ENCODE measurements around the gene SELENON. TPM values are rescaled to one million over a fixed set of nuclear protein-coding genes. Genes with fewer than 3 reads are reported as not detected.

SELENON gene
- total RNA-seq, 2 experiments from 2014 or later = 9.9 to 28.3 TPM

- Histone ChIP-seq H3K4me3 (ENCODE audit: low read depth, low read length, poor library complexity, severe bottlenecking) (no peak overlapping the region), H3K9me2 (ENCODE audit: insufficient read depth, low read length) (no peaks in the 10 kb centered on the region), H4K20me1 (ENCODE audit: insufficient read depth, low read length) (no peaks in the 10 kb centered on the region), H3K36me3 (ENCODE audit: insufficient read depth, low read length) (no peaks in the 10 kb centered on the region), H3K27ac (ENCODE audit: low read depth, low read length, poor library complexity, severe bottlenecking) (no peak overlapping the region), H3K79me2 (ENCODE audit: insufficient read depth, low read depth, low read length) (no peaks in the 10 kb centered on the region), H3K4me1 (ENCODE audit: insufficient read depth, low read length, poor library complexity, severe bottlenecking) (peaks cover 8% of the 10 kb centered on the region), H3K9me3 (ENCODE audit: low read length) (no peaks in the 10 kb centered on the region), H2AFZ (ENCODE audit: low read length) (no peak overlapping the region), H3K4me2 (ENCODE audit: low read length) (no peak overlapping the region)
- CTCF ChIA-PET (ENCODE audit: unreplicated experiment) = no interaction called here
- no peak for TF ChIP-seq CTCF (conservative IDR thresholded peaks at IDR 0.05; ENCODE audit: low read length)
- TF ChIP-seq EZH2phosphoT487 (IDR thresholded peaks at IDR 0.05; ENCODE audit: borderline replicate concordance, low read depth, low read length) = no peak
- no TSS peak for BruUV-seq (replicated peaks)
- POLR2A ChIA-PET = no interaction called here
- intact Hi-C loops (cut with micrococcal nuclease; ENCODE audit: unreplicated experiment) = no loop called here
- no peak for DNase-seq (ENCODE audit: low spot score)
These were observed 33.1 kb upstream of the SELENON start for GRCh38 chr1:25766721-25767436.

GRCh38 chr1:25767437-25767770, 32.6 kb upstream of the SELENON start:
- H3K9me2 ChIP-seq (ENCODE audit: insufficient read depth, low read length) = no peaks in the 10 kb centered on the region
- H2AFZ ChIP-seq (ENCODE audit: low read length) = no peak overlapping the region
- H3K4me2 ChIP-seq (ENCODE audit: low read length) = no peak overlapping the region
- no TSS peak for BruUV-seq (replicated peaks)
- TF ChIP-seq CTCF (conservative IDR thresholded peaks at IDR 0.05; ENCODE audit: low read length) (no peak), EZH2phosphoT487 (IDR thresholded peaks at IDR 0.05; ENCODE audit: borderline replicate concordance, low read depth, low read length) (no peak)
- CTCF ChIA-PET (ENCODE audit: unreplicated experiment) = no interaction called here
- H3K27ac ChIP-seq (ENCODE audit: low read depth, low read length, poor library complexity, severe bottlenecking) = no peak overlapping the region
- intact Hi-C loops (cut with micrococcal nuclease; ENCODE audit: unreplicated experiment) = no loop called here
- no peak for DNase-seq (ENCODE audit: low spot score)
- no peaks in the 10 kb centered on the region for H3K79me2 ChIP-seq (ENCODE audit: insufficient read depth, low read depth, low read length)
- no peak overlapping the region for H3K4me3 ChIP-seq (ENCODE audit: low read depth, low read length, poor library complexity, severe bottlenecking)
- no peaks in the 10 kb centered on the region for H3K36me3 ChIP-seq (ENCODE audit: insufficient read depth, low read length)
- H4K20me1 ChIP-seq (ENCODE audit: insufficient read depth, low read length) = no peaks in the 10 kb centered on the region
- POLR2A ChIA-PET = no interaction called here
- H3K4me1 ChIP-seq (ENCODE audit: insufficient read depth, low read length, poor library complexity, severe bottlenecking) = peaks cover 11% of the 10 kb centered on the region
- H3K9me3 ChIP-seq (ENCODE audit: low read length) = no peaks in the 10 kb centered on the region

- Histone ChIP-seq H3K4me3 (ENCODE audit: low read depth, low read length, poor library complexity, severe bottlenecking) (no peak overlapping the region), H3K4me1 (ENCODE audit: insufficient read depth, low read length, poor library complexity, severe bottlenecking) (peaks cover 16% of the 10 kb centered on the region), H3K9me3 (ENCODE audit: low read length) (no peaks in the 10 kb centered on the region), H3K27ac (ENCODE audit: low read depth, low read length, poor library complexity, severe bottlenecking) (no peak overlapping the region), H3K36me3 (ENCODE audit: insufficient read depth, low read length) (no peaks in the 10 kb centered on the region), H2AFZ (ENCODE audit: low read length) (no peak overlapping the region), H3K79me2 (ENCODE audit: insufficient read depth, low read depth, low read length) (no peaks in the 10 kb centered on the region), H4K20me1 (ENCODE audit: insufficient read depth, low read length) (no peaks in the 10 kb centered on the region), H3K9me2 (ENCODE audit: insufficient read depth, low read length) (no peaks in the 10 kb centered on the region), H3K4me2 (ENCODE audit: low read length) (no peak overlapping the region)
- CTCF ChIA-PET (ENCODE audit: unreplicated experiment) = no interaction called here
- DNase-seq (ENCODE audit: low spot score) = no peak
- intact Hi-C loops (cut with micrococcal nuclease; ENCODE audit: unreplicated experiment) = no loop called here
- POLR2A ChIA-PET = no interaction called here
- BruUV-seq (replicated peaks) = no TSS peak
- TF ChIP-seq CTCF (conservative IDR thresholded peaks at IDR 0.05; ENCODE audit: low read length) (no peak), EZH2phosphoT487 (IDR thresholded peaks at IDR 0.05; ENCODE audit: borderline replicate concordance, low read depth, low read length) (no peak)
These were observed 31.0 kb upstream of the SELENON start for GRCh38 chr1:25768999-25769398.
